ENCODE results near the gene BAIAP3.

- TF ChIP-seq, protein P1, sequence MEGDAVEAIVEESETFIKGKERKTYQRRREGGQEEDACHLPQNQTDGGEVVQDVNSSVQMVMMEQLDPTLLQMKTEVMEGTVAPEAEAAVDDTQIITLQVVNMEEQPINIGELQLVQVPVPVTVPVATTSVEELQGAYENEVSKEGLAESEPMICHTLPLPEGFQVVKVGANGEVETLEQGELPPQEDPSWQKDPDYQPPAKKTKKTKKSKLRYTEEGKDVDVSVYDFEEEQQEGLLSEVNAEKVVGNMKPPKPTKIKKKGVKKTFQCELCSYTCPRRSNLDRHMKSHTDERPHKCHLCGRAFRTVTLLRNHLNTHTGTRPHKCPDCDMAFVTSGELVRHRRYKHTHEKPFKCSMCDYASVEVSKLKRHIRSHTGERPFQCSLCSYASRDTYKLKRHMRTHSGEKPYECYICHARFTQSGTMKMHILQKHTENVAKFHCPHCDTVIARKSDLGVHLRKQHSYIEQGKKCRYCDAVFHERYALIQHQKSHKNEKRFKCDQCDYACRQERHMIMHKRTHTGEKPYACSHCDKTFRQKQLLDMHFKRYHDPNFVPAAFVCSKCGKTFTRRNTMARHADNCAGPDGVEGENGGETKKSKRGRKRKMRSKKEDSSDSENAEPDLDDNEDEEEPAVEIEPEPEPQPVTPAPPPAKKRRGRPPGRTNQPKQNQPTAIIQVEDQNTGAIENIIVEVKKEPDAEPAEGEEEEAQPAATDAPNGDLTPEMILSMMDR (IDR thresholded peaks at IDR 0.05), result no peak
- no peak for TF ChIP-seq POLR2A (IDR thresholded peaks at IDR 0.05)
Observed at GRCh38 chr16:1295465-1295864, 38.0 kb upstream of the BAIAP3 start.
